ENCODE data around the gene DUSP16. TPM values are rescaled to one million over a fixed set of nuclear protein-coding genes. Genes with fewer than 3 reads are reported as not detected.

The DUSP16 gene
- total and polyA plus RNA-seq, 5 donors from 2014 or later: 29.4 to 108 (median 30.3) TPM

GRCh38 chr12:12488823-12489550, 73.7 kb downstream of the DUSP16 start:
- H3K36me3 Mint-ChIP-seq: peaks cover 29% of the 10 kb centered on the region
- DNase-seq (peak in 1 of 3 donors; percentile 38), ATAC-seq (ENCODE audit: low read depth in 2 of 2) (peak in 1 of 2 donors; percentile 40)

DNA sequence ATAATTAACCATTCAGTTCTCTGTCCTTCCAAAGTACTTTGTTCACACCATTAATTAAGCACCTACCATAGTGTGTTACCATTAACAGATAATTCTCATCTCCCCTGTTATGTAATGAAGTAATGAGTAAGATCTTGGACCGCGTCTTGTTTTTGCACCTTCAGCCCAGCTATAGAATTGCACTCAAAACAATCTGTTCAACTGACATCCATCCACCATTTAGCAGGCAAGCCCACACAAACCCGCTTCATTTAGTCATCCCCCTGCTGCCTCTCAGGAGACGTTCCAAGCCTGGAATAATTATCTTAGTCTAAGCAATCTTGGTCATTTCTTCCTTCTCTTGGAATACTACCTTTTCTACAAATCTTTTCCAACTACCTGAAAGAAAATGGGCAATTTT, 74.4 kb downstream of the DUSP16 start:
- peaks cover 33 to 58% (median 40%) of the 10 kb centered on the region in 4 donors for H3K4me1 Mint-ChIP-seq
- no peak for ATAC-seq (ENCODE audit: low read depth in 2 of 2)
- peaks cover 41% of the 10 kb centered on the region for H3K36me3 ChIP-seq (ENCODE audit: control insufficient read depth, insufficient read depth, low read length)
- peak overlapping the region; percentile 17 for H3K4me3 ChIP-seq (ENCODE audit: low read depth, low read length)
- H3K36me3 Mint-ChIP-seq: peaks cover 35% of the 10 kb centered on the region
- no peaks in the 10 kb centered on the region for H3K9me3 ChIP-seq (ENCODE audit: control insufficient read depth in 2 of 2, low read length in 2 of 2)
- no peaks in the 10 kb centered on the region for H3K27me3 Mint-ChIP-seq
- peaks cover 0 to 6% (median 0%) of the 10 kb centered on the region in 7 donors for H3K9me3 Mint-ChIP-seq
- H3K27me3 ChIP-seq (ENCODE audit: control insufficient read depth, insufficient read depth, low read length): no peaks in the 10 kb centered on the region
- H3K4me1 ChIP-seq (ENCODE audit: control insufficient read depth, insufficient read depth, low read length, poor library complexity, severe bottlenecking): peaks cover 74% of the 10 kb centered on the region
- H3K27ac Mint-ChIP-seq: peak overlapping the region in 2 of 3 donors; percentile 93 to 99
- peak overlapping the region; percentile 70 for H3K27ac ChIP-seq (ENCODE audit: insufficient read depth, low read length, poor library complexity, severe bottlenecking)
- H3K4me3 Mint-ChIP-seq: peak overlapping the region; percentile 30 to 81 (median 57)
- no peak for DNase-seq

More at GRCh38 chr12:12488823-12489550, 73.7 kb downstream of the DUSP16 start:
- peaks cover 43% of the 10 kb centered on the region for H3K36me3 ChIP-seq (ENCODE audit: control insufficient read depth, insufficient read depth, low read length)
- H3K27me3 Mint-ChIP-seq: no peaks in the 10 kb centered on the region
- H3K4me1 Mint-ChIP-seq: peaks cover 26 to 52% (median 36%) of the 10 kb centered on the region in 4 donors
- peak overlapping the region; percentile 70 for H3K27ac ChIP-seq (ENCODE audit: insufficient read depth, low read length, poor library complexity, severe bottlenecking)
- H3K4me3 ChIP-seq (ENCODE audit: low read depth, low read length): peak overlapping the region; percentile 37
- no peaks in the 10 kb centered on the region for H3K9me3 ChIP-seq (ENCODE audit: control insufficient read depth in 2 of 2, low read length in 2 of 2)
- peaks cover 0 to 6% (median 0%) of the 10 kb centered on the region in 7 donors for H3K9me3 Mint-ChIP-seq
- peak overlapping the region in 2 of 3 donors; percentile 93 to 99 for H3K27ac Mint-ChIP-seq
- no peaks in the 10 kb centered on the region for H3K27me3 ChIP-seq (ENCODE audit: control insufficient read depth, insufficient read depth, low read length)
- H3K4me1 ChIP-seq (ENCODE audit: control insufficient read depth, insufficient read depth, low read length, poor library complexity, severe bottlenecking): peaks cover 75% of the 10 kb centered on the region
- H3K4me3 Mint-ChIP-seq: peak overlapping the region; percentile 8 to 81 (median 39)

GRCh38 chr12:12487490-12487889, 75.2 kb downstream of the DUSP16 start:
- peaks cover under 1% of the 10 kb centered on the region for H3K27me3 Mint-ChIP-seq
- H3K9me3 ChIP-seq (ENCODE audit: control insufficient read depth in 2 of 2, low read length in 2 of 2): no peaks in the 10 kb centered on the region
- peak overlapping the region in 2 of 3 donors; percentile 93 to 99 for H3K27ac Mint-ChIP-seq
- H3K4me3 ChIP-seq (ENCODE audit: low read depth, low read length): peak overlapping the region; percentile 22
- peak overlapping the region; percentile 70 for H3K27ac ChIP-seq (ENCODE audit: insufficient read depth, low read length, poor library complexity, severe bottlenecking)
- ATAC-seq (ENCODE audit: low read depth in 2 of 2) (no peak), DNase-seq (no peak)
- H3K4me1 Mint-ChIP-seq: peaks cover 33 to 63% (median 43%) of the 10 kb centered on the region in 4 donors
- H3K36me3 ChIP-seq (ENCODE audit: control insufficient read depth, insufficient read depth, low read length): peaks cover 36% of the 10 kb centered on the region
- no peaks in the 10 kb centered on the region for H3K27me3 ChIP-seq (ENCODE audit: control insufficient read depth, insufficient read depth, low read length)
- peaks cover 76% of the 10 kb centered on the region for H3K4me1 ChIP-seq (ENCODE audit: control insufficient read depth, insufficient read depth, low read length, poor library complexity, severe bottlenecking)
- H3K9me3 Mint-ChIP-seq: peaks cover 0 to 6% (median 0%) of the 10 kb centered on the region in 7 donors
- H3K4me3 Mint-ChIP-seq: peak overlapping the region; percentile 2 to 81 (median 45)
- peaks cover 39% of the 10 kb centered on the region for H3K36me3 Mint-ChIP-seq

GRCh38 chr12:12486661-12487240, 75.9 kb downstream of the DUSP16 start:
- Mint-ChIP-seq H3K27ac (peak overlapping the region in 2 of 3 donors; percentile 93 to 99), H3K36me3 (peaks cover 43% of the 10 kb centered on the region), H3K27me3 (peaks cover 5% of the 10 kb centered on the region), H3K9me3 (peaks cover 0 to 6% (median 0%) of the 10 kb centered on the region in 7 donors), H3K4me1 (peaks cover 37 to 68% (median 48%) of the 10 kb centered on the region in 4 donors), H3K4me3 (peak overlapping the region in 3 of 4 donors; percentile 12 to 88 (median 81))
- no peak for ATAC-seq (ENCODE audit: low read depth in 2 of 2)
- Histone ChIP-seq H3K4me1 (ENCODE audit: control insufficient read depth, insufficient read depth, low read length, poor library complexity, severe bottlenecking) (peaks cover 76% of the 10 kb centered on the region), H3K4me3 (ENCODE audit: low read depth, low read length) (peak overlapping the region; percentile 22), H3K36me3 (ENCODE audit: control insufficient read depth, insufficient read depth, low read length) (peaks cover 32% of the 10 kb centered on the region), H3K27ac (ENCODE audit: insufficient read depth, low read length, poor library complexity, severe bottlenecking) (peak overlapping the region; percentile 70), H3K27me3 (ENCODE audit: control insufficient read depth, insufficient read depth, low read length) (no peaks in the 10 kb centered on the region), H3K9me3 (ENCODE audit: control insufficient read depth in 2 of 2, low read length in 2 of 2) (no peaks in the 10 kb centered on the region)
- DNase-seq: no peak

DNA sequence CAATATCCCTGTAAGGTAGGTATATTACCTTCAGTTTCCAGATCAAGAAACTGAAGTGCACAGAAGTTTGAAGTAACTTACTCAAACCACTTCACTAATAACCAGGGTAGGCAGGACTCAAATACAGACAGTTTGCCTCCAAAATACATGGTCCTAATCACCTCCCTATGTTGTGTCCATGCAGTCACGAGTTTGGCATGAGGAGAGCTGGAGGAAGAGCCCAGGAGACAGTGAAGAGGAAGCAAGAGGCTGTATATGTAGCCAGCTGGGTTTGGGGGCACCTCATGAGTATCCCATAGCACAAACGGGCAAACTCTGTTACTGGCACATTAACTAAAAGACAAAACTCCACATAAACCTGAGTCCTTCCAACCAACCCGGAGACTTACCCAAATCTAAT, 79.2 kb downstream of the DUSP16 start:
- Histone ChIP-seq H3K27me3 (ENCODE audit: control insufficient read depth, insufficient read depth, low read length) (no peaks in the 10 kb centered on the region), H3K4me1 (ENCODE audit: control insufficient read depth, insufficient read depth, low read length, poor library complexity, severe bottlenecking) (peaks cover 78% of the 10 kb centered on the region), H3K27ac (ENCODE audit: insufficient read depth, low read length, poor library complexity, severe bottlenecking) (peak overlapping the region; percentile 97), H3K4me3 (ENCODE audit: low read depth, low read length) (peak overlapping the region; percentile 87), H3K9me3 (ENCODE audit: control insufficient read depth in 2 of 2, low read length in 2 of 2) (no peaks in the 10 kb centered on the region), H3K36me3 (ENCODE audit: control insufficient read depth, insufficient read depth, low read length) (peaks cover 46% of the 10 kb centered on the region)
- Mint-ChIP-seq H3K27me3 (peaks cover 5% of the 10 kb centered on the region), H3K27ac (peak overlapping the region; percentile 96 to 98 (median 97)), H3K4me3 (peak overlapping the region; percentile 83 to 98 (median 88)), H3K9me3 (peaks cover 0 to 5% (median 0%) of the 10 kb centered on the region in 7 donors), H3K4me1 (peaks cover 29 to 83% (median 58%) of the 10 kb centered on the region in 4 donors), H3K36me3 (peaks cover 57% of the 10 kb centered on the region)
- ATAC-seq (ENCODE audit: low read depth in 2 of 2): no peak
- peak in 2 of 3 donors; percentile 40 to 59 for DNase-seq

- H3K36me3 ChIP-seq (ENCODE audit: control insufficient read depth, insufficient read depth, low read length): peaks cover 46% of the 10 kb centered on the region
- peak overlapping the region; percentile 87 for H3K4me3 ChIP-seq (ENCODE audit: low read depth, low read length)
- no peaks in the 10 kb centered on the region for H3K9me3 ChIP-seq (ENCODE audit: control insufficient read depth in 2 of 2, low read length in 2 of 2)
- Mint-ChIP-seq H3K4me3 (peak overlapping the region; percentile 83 to 98 (median 88)), H3K4me1 (peaks cover 24 to 80% (median 53%) of the 10 kb centered on the region in 4 donors), H3K9me3 (peaks cover 0 to under 1% (median 0%) of the 10 kb centered on the region in 7 donors), H3K27me3 (peaks cover 5% of the 10 kb centered on the region), H3K36me3 (peaks cover 53% of the 10 kb centered on the region), H3K27ac (peak overlapping the region; percentile 96 to 99 (median 98))
- ATAC-seq (ENCODE audit: low read depth in 2 of 2): no peak
- peak overlapping the region; percentile 97 for H3K27ac ChIP-seq (ENCODE audit: insufficient read depth, low read length, poor library complexity, severe bottlenecking)
- DNase-seq: peak in 1 of 3 donors; percentile 57
- H3K4me1 ChIP-seq (ENCODE audit: control insufficient read depth, insufficient read depth, low read length, poor library complexity, severe bottlenecking): peaks cover 73% of the 10 kb centered on the region
- H3K27me3 ChIP-seq (ENCODE audit: control insufficient read depth, insufficient read depth, low read length): no peaks in the 10 kb centered on the region
These were observed 79.7 kb downstream of the DUSP16 start for GRCh38 chr12:12482959-12483358.

DNA sequence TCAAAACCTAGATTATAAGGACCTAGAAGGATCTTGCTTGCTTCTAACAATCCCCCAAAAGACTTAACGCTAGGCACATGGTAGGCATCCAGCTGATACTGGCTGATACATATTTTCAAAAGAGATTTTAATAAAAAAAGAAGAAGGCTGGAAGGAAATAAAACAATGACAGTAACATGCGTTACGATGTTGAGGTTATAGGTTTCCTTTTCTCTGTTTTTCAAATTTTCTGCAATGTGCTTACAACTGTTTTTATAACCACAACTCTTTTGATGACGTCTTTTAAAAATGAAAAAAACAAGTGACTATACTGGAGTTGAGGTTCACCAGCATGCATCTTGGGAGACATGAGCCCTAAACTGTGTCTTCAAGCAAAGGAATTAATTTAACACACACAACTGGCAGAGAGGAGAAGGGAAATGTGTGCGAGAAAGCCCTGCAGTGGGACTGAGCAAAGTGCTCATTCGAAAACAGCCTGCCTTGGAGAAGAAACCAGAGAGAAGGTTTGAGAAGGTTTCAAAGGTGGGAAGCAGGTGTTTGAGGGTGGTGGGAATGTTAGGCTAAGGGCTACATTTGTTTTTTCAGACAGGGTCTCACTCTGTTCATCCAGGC, 80.4 kb downstream of the DUSP16 start:
- H3K27ac Mint-ChIP-seq: peak overlapping the region; percentile 96 to 99 (median 98)
- H3K27me3 Mint-ChIP-seq: peaks cover 5% of the 10 kb centered on the region
- H3K9me3 Mint-ChIP-seq: no peaks in the 10 kb centered on the region
- Histone ChIP-seq H3K27me3 (ENCODE audit: control insufficient read depth, insufficient read depth, low read length) (no peaks in the 10 kb centered on the region), H3K4me3 (ENCODE audit: low read depth, low read length) (peak overlapping the region; percentile 87), H3K9me3 (ENCODE audit: control insufficient read depth in 2 of 2, low read length in 2 of 2) (no peaks in the 10 kb centered on the region), H3K4me1 (ENCODE audit: control insufficient read depth, insufficient read depth, low read length, poor library complexity, severe bottlenecking) (peaks cover 71% of the 10 kb centered on the region), H3K27ac (ENCODE audit: insufficient read depth, low read length, poor library complexity, severe bottlenecking) (peak overlapping the region; percentile 97), H3K36me3 (ENCODE audit: control insufficient read depth, insufficient read depth, low read length) (peaks cover 52% of the 10 kb centered on the region)
- H3K36me3 Mint-ChIP-seq: peaks cover 53% of the 10 kb centered on the region
- H3K4me1 Mint-ChIP-seq: peaks cover 17 to 78% (median 49%) of the 10 kb centered on the region in 4 donors
- peak overlapping the region; percentile 83 to 98 (median 88) for H3K4me3 Mint-ChIP-seq
- peak; percentile 39 to 92 (median 92) for DNase-seq
- peak; percentile 81 to 84 for ATAC-seq (ENCODE audit: low read depth in 2 of 2)

Data from CD4-positive, CD25-positive, alpha-beta regulatory T cell (primary cell).